GM12865 (cell line): ENCODE data around the gene PANX1.

ENCODE experiments used
- DNase-seq: peaks from one replicate; pipeline ENCODE4 v3.0.0; 2010; ENCODE audit warnings: low read depth
- H3K4me3 ChIP-seq: 2 replicates; pipeline ENCODE4 v1.5.1; 2011; ENCODE audit warnings: mild to moderate bottlenecking, low read depth, low read length, control low read depth
- CTCF ChIP-seq: IDR thresholded peaks from 2 replicates; pipeline ENCODE4 v1.5.1; 2011; ENCODE audit warnings: low read length, control low read depth, low read depth, inconsistent platforms; ENCODE audit not compliant: insufficient read depth; ENCODE audit errors: missing control alignments

Gene PANX1

GRCh38 chr11:94168882-94169281 lies 40.2 kb downstream of the PANX1 start:
- no peak for DNase-seq
- TF ChIP-seq CTCF: no peak
- H3K4me3 ChIP-seq: no peak overlapping the region

- no peak for DNase-seq
- no peak overlapping the region for H3K4me3 ChIP-seq
- TF ChIP-seq CTCF: no peak
These were observed 40.9 kb downstream of the PANX1 start for GRCh38 chr11:94169516-94169915.

DNA sequence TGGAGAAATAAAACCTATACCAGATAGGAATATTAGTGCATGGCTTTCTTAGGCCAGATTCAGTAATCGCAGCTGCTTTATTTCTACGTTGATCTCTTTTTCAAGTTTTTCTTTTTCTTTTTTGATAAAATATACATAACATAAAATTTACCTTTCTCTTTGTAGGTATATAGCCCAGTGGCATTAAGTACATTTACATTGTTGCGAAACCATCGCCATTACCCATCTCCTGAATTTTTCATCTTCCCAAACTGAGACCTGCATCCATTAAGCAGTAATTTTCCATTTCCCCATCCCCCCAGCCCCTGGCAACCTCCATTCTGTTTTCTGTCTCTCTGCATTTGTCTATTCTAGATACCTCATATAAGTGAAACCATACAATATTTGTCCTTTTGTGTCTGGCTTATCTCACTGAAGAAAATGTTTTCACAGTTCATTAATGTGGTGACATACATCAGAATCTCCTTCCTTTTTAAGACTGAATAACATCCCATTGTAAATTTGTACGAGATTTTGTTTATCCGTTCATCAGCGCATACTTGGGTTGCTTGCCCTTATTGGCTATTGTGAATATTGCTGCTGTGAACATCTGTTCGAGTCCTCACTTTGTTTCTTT lies 41.4 kb downstream of the PANX1 start:
- DNase-seq: no peak
- TF ChIP-seq CTCF: no peak
- H3K4me3 ChIP-seq: no peak overlapping the region

- H3K4me3 ChIP-seq: no peak overlapping the region
- no peak for DNase-seq
- TF ChIP-seq CTCF: no peak
These were observed 42.3 kb downstream of the PANX1 start for GRCh38 chr11:94170953-94171352.

- DNase-seq: peak; percentile 49
- H3K4me3 ChIP-seq: no peak overlapping the region
- TF ChIP-seq CTCF: peak; percentile 75
These were observed 43.2 kb downstream of the PANX1 start for GRCh38 chr11:94171693-94172440.

- DNase-seq: no peak
- TF ChIP-seq CTCF: no peak
- H3K4me3 ChIP-seq: no peak overlapping the region
These were observed 46.9 kb downstream of the PANX1 start for GRCh38 chr11:94175535-94175934.
